ENCODE data around the gene EXOC7.
A peak's percentile ranks its signal among the peaks of the same experiment; 100 is the strongest.

The EXOC7 gene

DNA sequence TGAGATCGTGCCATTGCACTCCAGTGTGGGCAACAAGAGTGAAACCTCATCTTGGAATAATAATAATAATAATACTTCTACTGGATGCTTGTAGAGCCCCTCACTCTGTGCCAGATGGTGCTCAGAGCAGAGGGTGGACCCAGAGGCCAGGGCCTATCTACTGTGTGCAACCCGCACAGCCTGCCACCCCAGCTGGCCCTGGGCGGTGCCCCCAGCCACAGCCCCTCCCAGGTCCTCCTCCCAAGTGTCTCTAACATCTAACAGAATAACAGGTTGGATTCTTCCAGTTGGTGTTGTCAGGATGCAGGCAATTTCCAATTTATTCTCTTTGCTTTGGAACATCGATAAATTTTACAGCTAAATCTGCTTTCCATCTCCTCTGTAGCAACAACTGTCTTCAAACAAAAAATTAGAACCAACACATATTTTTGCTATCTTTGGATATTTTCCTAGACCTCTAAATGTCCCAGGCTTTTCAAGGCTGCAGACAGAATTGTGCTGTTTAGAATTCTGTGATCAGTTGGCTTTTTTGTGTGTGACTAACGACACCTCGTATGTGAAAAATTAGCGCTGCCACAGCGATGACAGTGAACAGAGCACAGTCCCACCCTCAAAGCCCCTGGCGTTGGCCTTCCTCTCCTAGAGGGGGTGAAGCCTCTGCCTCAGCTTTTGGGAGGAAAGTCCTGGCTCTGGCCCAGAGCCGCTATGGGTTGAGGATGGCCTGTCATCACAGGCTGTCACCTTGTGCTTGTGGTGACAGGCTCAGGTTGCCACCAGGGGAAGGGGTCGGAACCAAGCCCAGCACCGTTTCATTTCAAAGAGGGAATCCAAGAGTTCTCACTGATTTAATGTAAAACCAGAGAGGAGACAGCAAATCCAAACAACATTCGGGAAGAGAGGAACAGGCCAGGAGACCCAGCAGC lies 68.9 kb downstream of the EXOC7 start:
- Mint-ChIP-seq H3K27me3 (peaks cover 2% of the 10 kb centered on the region), H3K4me1 (peaks cover 2% of the 10 kb centered on the region), H3K4me3 (no peak overlapping the region), H3K36me3 (peaks cover 18% of the 10 kb centered on the region), H3K27ac (no peak overlapping the region), H3K9me3 (no peaks in the 10 kb centered on the region)
- peak; percentile 36 for ATAC-seq

DNA sequence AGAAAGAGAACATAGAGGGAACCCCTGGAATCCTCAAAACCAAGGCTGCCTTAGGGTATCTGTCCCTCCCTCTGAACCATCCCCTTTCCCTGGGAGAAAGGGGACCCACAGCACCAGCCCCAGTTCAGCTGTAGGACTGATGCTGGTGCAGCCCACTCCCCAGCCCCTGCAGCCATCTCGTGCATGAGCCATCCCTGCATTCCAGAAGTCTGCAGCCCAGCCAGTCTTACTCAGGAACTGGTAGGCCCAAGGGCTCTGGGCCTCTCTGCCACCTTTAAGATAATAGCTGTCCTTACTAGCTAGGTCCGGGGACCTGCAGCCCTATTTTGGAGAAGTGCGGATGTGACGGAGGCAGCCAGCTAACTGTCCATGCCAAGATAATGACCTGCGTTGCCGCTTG lies 70.4 kb downstream of the EXOC7 start:
- ATAC-seq: no peak
- no peak overlapping the region for H3K4me3 Mint-ChIP-seq
- H3K36me3 Mint-ChIP-seq: peaks cover 3% of the 10 kb centered on the region
- H3K27me3 Mint-ChIP-seq: peaks cover 10% of the 10 kb centered on the region
- peaks cover 11% of the 10 kb centered on the region for H3K4me1 Mint-ChIP-seq
- no peak overlapping the region for H3K27ac Mint-ChIP-seq
- no peaks in the 10 kb centered on the region for H3K9me3 Mint-ChIP-seq

DNA sequence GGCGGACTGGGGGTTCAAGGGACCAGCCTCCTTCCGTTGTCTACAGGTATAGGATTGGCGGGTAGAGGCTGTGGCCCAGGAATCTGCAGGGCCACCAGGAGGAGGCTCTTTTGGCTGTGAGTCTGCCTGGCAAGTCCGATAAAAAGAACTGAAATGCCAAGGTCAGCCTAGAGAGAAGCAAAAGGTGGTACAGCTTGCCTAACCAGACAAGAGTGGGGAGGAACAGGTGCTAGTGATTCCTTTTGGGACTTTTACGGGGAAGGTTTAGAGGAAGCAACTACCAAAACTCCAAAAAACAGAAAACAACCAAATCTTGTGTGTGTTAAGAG lies 70.8 kb downstream of the EXOC7 start:
- Mint-ChIP-seq H3K4me1 (peaks cover 11% of the 10 kb centered on the region), H3K36me3 (no peaks in the 10 kb centered on the region), H3K4me3 (no peak overlapping the region), H3K9me3 (no peaks in the 10 kb centered on the region), H3K27ac (no peak overlapping the region), H3K27me3 (peaks cover 10% of the 10 kb centered on the region)
- no peak for ATAC-seq

DNA sequence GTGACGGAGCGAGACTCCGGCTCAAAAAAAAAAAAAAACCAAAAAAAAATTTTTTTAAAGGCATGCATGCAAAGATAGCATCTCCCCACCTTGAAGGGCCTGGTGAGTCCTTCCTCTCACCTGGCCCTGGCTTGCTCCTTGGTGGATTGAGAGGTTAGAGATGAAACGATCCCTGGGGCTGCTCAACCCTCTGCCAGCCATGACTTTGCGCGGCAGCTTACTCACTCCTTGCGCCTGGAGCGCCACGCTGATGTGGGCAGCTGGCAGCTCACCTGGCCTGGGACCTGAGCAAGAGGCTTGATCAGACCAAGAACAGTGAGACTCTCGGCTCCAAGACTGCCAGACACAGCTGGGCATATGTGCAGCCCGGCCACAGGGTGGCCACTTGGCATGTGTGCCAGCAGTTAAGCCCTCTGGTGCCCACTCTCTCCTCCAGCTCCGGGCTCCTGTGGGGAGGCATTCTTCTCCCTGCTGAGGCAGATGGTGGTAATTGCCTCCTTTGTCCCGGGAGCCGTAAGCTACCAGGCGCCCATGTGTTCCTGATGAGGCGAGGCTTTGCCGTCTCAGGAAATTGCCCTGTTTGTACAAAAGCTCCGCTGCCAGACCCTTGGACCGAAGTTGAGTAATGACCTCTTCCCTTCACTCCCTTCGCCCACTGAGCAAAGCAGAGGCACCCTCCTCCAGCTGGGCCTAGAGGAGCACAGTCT lies 71.4 kb downstream of the EXOC7 start:
- Mint-ChIP-seq H3K4me1 (peaks cover 11% of the 10 kb centered on the region), H3K4me3 (no peak overlapping the region)

More for the DNA sequence above, 71.4 kb downstream of the EXOC7 start:
- Mint-ChIP-seq H3K27me3 (peaks cover 10% of the 10 kb centered on the region), H3K36me3 (no peaks in the 10 kb centered on the region), H3K27ac (no peak overlapping the region), H3K9me3 (no peaks in the 10 kb centered on the region)
- no peak for ATAC-seq

Measured in stimulated activated memory B cell treated with anti-CD40 and anti-IgM and Interleukin-4, amounts not matched to agents 10 μg/mL and 1 μg/mL and 100 μg/mL, for 72 hours (primary cell).